ENCODE data around the gene CES2.

Gene CES2

DNA sequence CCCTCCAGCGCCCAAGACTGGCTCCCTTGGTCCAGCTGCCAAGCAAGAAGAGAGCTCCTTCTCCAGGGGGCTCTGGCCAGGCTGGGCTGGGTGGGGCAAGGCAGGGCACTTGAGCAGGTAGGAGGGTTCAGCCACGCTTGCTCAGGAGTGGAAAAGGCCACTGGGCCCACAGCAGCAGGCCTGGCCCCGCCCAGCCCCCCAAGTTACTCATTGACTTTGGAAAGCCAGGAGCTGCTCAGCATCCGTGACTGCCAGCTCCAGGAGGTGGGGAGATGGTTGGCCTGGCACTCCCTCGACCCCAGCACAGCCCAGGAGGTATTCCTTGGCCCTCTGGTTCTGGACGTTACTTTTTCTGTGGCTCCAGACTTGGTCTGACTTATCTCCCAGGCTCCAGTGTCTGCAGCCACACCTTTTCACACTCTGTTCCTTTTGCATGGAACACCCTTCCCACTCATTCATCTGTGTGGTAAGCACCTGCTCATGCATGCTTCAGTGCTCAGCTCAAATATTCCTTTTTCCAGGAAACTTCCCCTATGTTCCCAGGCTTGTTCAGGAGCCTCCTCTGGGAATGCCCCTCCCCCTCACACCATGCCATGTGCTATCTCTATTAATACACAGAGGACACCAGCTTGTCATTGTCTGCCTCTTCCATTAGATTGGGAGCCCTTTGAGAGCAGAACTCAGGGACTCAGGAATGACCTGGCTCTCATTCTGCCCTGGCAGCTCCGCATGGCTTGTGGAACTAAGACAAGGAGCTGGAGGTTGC is 16.3 kb upstream of the CES2 start, which contains the start of gene CDH16:
Gene CDH16 (minus strand): TSS at position 83 of the 766 bp plus-strand sequence. CDS start 820 bp downstream, outside the sequence.
- no peak for DNase-seq
- Histone ChIP-seq H3K27ac (ENCODE audit: insufficient read depth in 1 of 2, low read depth in 1 of 2, low read length in 2 of 2, poor library complexity in 1 of 2, severe bottlenecking in 2 of 2) (no peak within 1 kb of the TSS), H3K4me1 (ENCODE audit: control extremely low read depth in 1 of 4, control insufficient read depth in 4 of 4, insufficient read depth in 4 of 4, low read length in 3 of 4) (no peaks in the 10 kb centered on the region), H3K4me3 (ENCODE audit: control insufficient read depth in 1 of 7, extremely low read depth in 1 of 7, insufficient read depth in 4 of 7, low read depth in 2 of 7, low read length in 6 of 7) (no peak within 1 kb of the TSS), H3K27me3 (replicated peaks in 2 of 5; ENCODE audit: control insufficient read depth in 4 of 5, insufficient read depth in 5 of 5, low read length in 4 of 5) (peaks cover 0 to 32% (median 25%) of the 10 kb centered on the region in 5 experiments), H3K9me3 (ENCODE audit: control extremely low read depth in 1 of 5, control insufficient read depth in 4 of 5, insufficient read depth in 2 of 5, low read depth in 1 of 5, low read length in 4 of 5) (no peaks in the 10 kb centered on the region), H3K36me3 (ENCODE audit: control insufficient read depth in 4 of 4, insufficient read depth in 4 of 4, low read length in 3 of 4) (no peaks in the 10 kb centered on the region)
- ChIA-PET CTCF (interaction anchor here (0.7 to 20.4 kb wide), 7 partner anchors 8 to 88 kb away, joined by 3 to 473 read pairs (median 4); partner anchors contain the start of genes CIAO2B and NAE1), POLR2A (no interaction called here)
- 92% methylated on average over 6 of the region's 7 CpGs for WGBS (ENCODE audit: insufficient coverage)

GRCh38 chr16:66919569-66920298 is 15.6 kb upstream of the CES2 start:
- Histone ChIP-seq H3K36me3 (ENCODE audit: control insufficient read depth in 4 of 4, insufficient read depth in 4 of 4, low read length in 3 of 4) (no peaks in the 10 kb centered on the region), H3K27me3 (replicated peaks in 2 of 5; ENCODE audit: control insufficient read depth in 4 of 5, insufficient read depth in 5 of 5, low read length in 4 of 5) (peaks cover 0 to 39% (median 28%) of the 10 kb centered on the region in 5 experiments)
- no peak for DNase-seq

GRCh38 chr16:66920299-66920590 is 15.1 kb upstream of the CES2 start:
- Histone ChIP-seq H3K36me3 (ENCODE audit: control insufficient read depth in 4 of 4, insufficient read depth in 4 of 4, low read length in 3 of 4) (no peaks in the 10 kb centered on the region), H3K4me3 (ENCODE audit: control insufficient read depth in 1 of 7, extremely low read depth in 1 of 7, insufficient read depth in 4 of 7, low read depth in 2 of 7, low read length in 6 of 7) (no peak overlapping the region), H3K4me1 (ENCODE audit: control extremely low read depth in 1 of 4, control insufficient read depth in 4 of 4, insufficient read depth in 4 of 4, low read length in 3 of 4) (peaks cover 0 to 7% (median 7%) of the 10 kb centered on the region in 4 experiments), H3K27me3 (replicated peaks in 2 of 5; ENCODE audit: control insufficient read depth in 4 of 5, insufficient read depth in 5 of 5, low read length in 4 of 5) (peaks cover 0 to 43% (median 28%) of the 10 kb centered on the region in 5 experiments), H3K9me3 (ENCODE audit: control extremely low read depth in 1 of 5, control insufficient read depth in 4 of 5, insufficient read depth in 2 of 5, low read depth in 1 of 5, low read length in 4 of 5) (no peaks in the 10 kb centered on the region), H3K27ac (ENCODE audit: insufficient read depth in 1 of 2, low read depth in 1 of 2, low read length in 2 of 2, poor library complexity in 1 of 2, severe bottlenecking in 2 of 2) (no peak overlapping the region)
- ChIA-PET CTCF (interaction anchor here (1.4 to 20.4 kb wide), 7 partner anchors 11 to 183 kb away, joined by 3 to 473 read pairs (median 6); partner anchors contain the start of genes CIAO2B and NAE1), POLR2A (interaction anchor here (0.6 kb wide), 1 partner anchor 30 kb away, joined by 3 read pairs; no protein-coding TSS in a partner anchor)
- 50% methylated on average over 2 of the region's 2 CpGs for WGBS (ENCODE audit: insufficient coverage)
- no peak for DNase-seq

More at GRCh38 chr16:66919569-66920298, 15.6 kb upstream of the CES2 start:
- 100% methylated on average over 3 of the region's 5 CpGs for WGBS (ENCODE audit: insufficient coverage)
- CTCF ChIA-PET, result interaction anchor here (0.7 to 20.4 kb wide), 7 partner anchors 9 to 184 kb away, joined by 3 to 473 read pairs (median 4); partner anchors contain the start of genes CIAO2B and NAE1
- H3K9me3 ChIP-seq (ENCODE audit: control extremely low read depth in 1 of 5, control insufficient read depth in 4 of 5, insufficient read depth in 2 of 5, low read depth in 1 of 5, low read length in 4 of 5), result no peaks in the 10 kb centered on the region
- peaks cover 0 to 2% (median 2%) of the 10 kb centered on the region in 4 experiments for H3K4me1 ChIP-seq (ENCODE audit: control extremely low read depth in 1 of 4, control insufficient read depth in 4 of 4, insufficient read depth in 4 of 4, low read length in 3 of 4)
- H3K4me3 ChIP-seq (ENCODE audit: control insufficient read depth in 1 of 7, extremely low read depth in 1 of 7, insufficient read depth in 4 of 7, low read depth in 2 of 7, low read length in 6 of 7), result no peak overlapping the region
- H3K27ac ChIP-seq (ENCODE audit: insufficient read depth in 1 of 2, low read depth in 1 of 2, low read length in 2 of 2, poor library complexity in 1 of 2, severe bottlenecking in 2 of 2), result no peak overlapping the region
- POLR2A ChIA-PET, result interaction anchor here (0.6 kb wide), 1 partner anchor 29 kb away, joined by 3 read pairs; no protein-coding TSS in a partner anchor

- POLR2A ChIA-PET, result no interaction called here
- H3K27me3 ChIP-seq (replicated peaks in 2 of 5; ENCODE audit: control insufficient read depth in 4 of 5, insufficient read depth in 5 of 5, low read length in 4 of 5), result peaks cover 0 to 52% (median 33%) of the 10 kb centered on the region in 5 experiments
- H3K4me1 ChIP-seq (ENCODE audit: control extremely low read depth in 1 of 4, control insufficient read depth in 4 of 4, insufficient read depth in 4 of 4, low read length in 3 of 4), result peaks cover 0 to 12% (median 10%) of the 10 kb centered on the region in 4 experiments
- H3K4me3 ChIP-seq (ENCODE audit: control insufficient read depth in 1 of 7, extremely low read depth in 1 of 7, insufficient read depth in 4 of 7, low read depth in 2 of 7, low read length in 6 of 7), result no peak overlapping the region
- H3K9me3 ChIP-seq (ENCODE audit: control extremely low read depth in 1 of 5, control insufficient read depth in 4 of 5, insufficient read depth in 2 of 5, low read depth in 1 of 5, low read length in 4 of 5), result no peaks in the 10 kb centered on the region
- CTCF ChIA-PET, result interaction anchor here (1.4 to 20.4 kb wide), 6 partner anchors 10 to 182 kb away, joined by 3 to 473 read pairs (median 5); partner anchors contain the start of genes CIAO2B and NAE1
- no peak for DNase-seq
- H3K36me3 ChIP-seq (ENCODE audit: control insufficient read depth in 4 of 4, insufficient read depth in 4 of 4, low read length in 3 of 4), result no peaks in the 10 kb centered on the region
- H3K27ac ChIP-seq (ENCODE audit: insufficient read depth in 1 of 2, low read depth in 1 of 2, low read length in 2 of 2, poor library complexity in 1 of 2, severe bottlenecking in 2 of 2), result no peak overlapping the region
- WGBS (ENCODE audit: insufficient coverage), result 89% methylated on average over 9 of the region's 9 CpGs
These were observed 14.2 kb upstream of the CES2 start for GRCh38 chr16:66920924-66921680.

- Histone ChIP-seq H3K4me1 (ENCODE audit: control extremely low read depth in 1 of 4, control insufficient read depth in 4 of 4, insufficient read depth in 4 of 4, low read length in 3 of 4) (peaks cover 0 to 13% (median 11%) of the 10 kb centered on the region in 4 experiments), H3K9me3 (ENCODE audit: control extremely low read depth in 1 of 5, control insufficient read depth in 4 of 5, insufficient read depth in 2 of 5, low read depth in 1 of 5, low read length in 4 of 5) (no peaks in the 10 kb centered on the region), H3K4me3 (ENCODE audit: control insufficient read depth in 1 of 7, extremely low read depth in 1 of 7, insufficient read depth in 4 of 7, low read depth in 2 of 7, low read length in 6 of 7) (no peak overlapping the region), H3K36me3 (ENCODE audit: control insufficient read depth in 4 of 4, insufficient read depth in 4 of 4, low read length in 3 of 4) (no peaks in the 10 kb centered on the region), H3K27me3 (replicated peaks in 2 of 5; ENCODE audit: control insufficient read depth in 4 of 5, insufficient read depth in 5 of 5, low read length in 4 of 5) (peaks cover 0 to 60% (median 33%) of the 10 kb centered on the region in 5 experiments), H3K27ac (ENCODE audit: insufficient read depth in 1 of 2, low read depth in 1 of 2, low read length in 2 of 2, poor library complexity in 1 of 2, severe bottlenecking in 2 of 2) (no peak overlapping the region)
- CTCF ChIA-PET, result interaction anchor here (1.5 to 20.4 kb wide), 4 partner anchors 9 to 182 kb away, joined by 3 to 473 read pairs (median 6); partner anchors contain the start of gene CIAO2B
- POLR2A ChIA-PET, result no interaction called here
- DNase-seq, result no peak
- WGBS (ENCODE audit: insufficient coverage), result 74% methylated on average over 42 of the region's 42 CpGs
These were observed 13.4 kb upstream of the CES2 start for GRCh38 chr16:66921729-66922450.

- ChIA-PET CTCF (interaction anchor here (20.4 kb wide), 1 partner anchor 24 kb away, joined by 473 read pairs; no protein-coding TSS in a partner anchor), POLR2A (no interaction called here)
- H3K9me3 ChIP-seq (ENCODE audit: control extremely low read depth in 1 of 5, control insufficient read depth in 4 of 5, insufficient read depth in 2 of 5, low read depth in 1 of 5, low read length in 4 of 5), result no peaks in the 10 kb centered on the region
- peaks cover 0 to 18% (median 15%) of the 10 kb centered on the region in 4 experiments for H3K4me1 ChIP-seq (ENCODE audit: control extremely low read depth in 1 of 4, control insufficient read depth in 4 of 4, insufficient read depth in 4 of 4, low read length in 3 of 4)
- no peaks in the 10 kb centered on the region for H3K36me3 ChIP-seq (ENCODE audit: control insufficient read depth in 4 of 4, insufficient read depth in 4 of 4, low read length in 3 of 4)
- H3K27me3 ChIP-seq (replicated peaks in 2 of 5; ENCODE audit: control insufficient read depth in 4 of 5, insufficient read depth in 5 of 5, low read length in 4 of 5), result peaks cover 0 to 64% (median 36%) of the 10 kb centered on the region in 5 experiments
- 94% methylated on average over 17 of the region's 18 CpGs for WGBS (ENCODE audit: insufficient coverage)
- no peak overlapping the region for H3K27ac ChIP-seq (ENCODE audit: insufficient read depth in 1 of 2, low read depth in 1 of 2, low read length in 2 of 2, poor library complexity in 1 of 2, severe bottlenecking in 2 of 2)
- H3K4me3 ChIP-seq (ENCODE audit: control insufficient read depth in 1 of 7, extremely low read depth in 1 of 7, insufficient read depth in 4 of 7, low read depth in 2 of 7, low read length in 6 of 7), result no peak overlapping the region
- DNase-seq, result no peak
These were observed 12.0 kb upstream of the CES2 start for GRCh38 chr16:66923247-66923731.

All from common myeloid progenitor, CD34-positive (primary cell).